GM18951 (cell line): ENCODE measurements around the gene CNGB1.
"Not testable (repeated sequence)": the region's sequence is repeated elsewhere in the genome, so short reads cannot be mapped to it uniquely, and the experiment has no call there.

Experiments
- POLR2A ChIP-seq: IDR thresholded peaks from 4 replicates; pipeline ENCODE4 v1.6.1; 2011; ENCODE audit warnings: mild to moderate bottlenecking; ENCODE audit not compliant: insufficient read length, insufficient read depth; ENCODE audit errors: extremely low read depth
- in situ Hi-C: fragments of 300-500 bp; cut with MboI; formaldehyde crosslinking; loops from one replicate; pipeline ENCODE4 v1.12.0; 2022; ENCODE audit warnings: low sequenced_read_pairs, mixed read lengths, inconsistent platforms; ENCODE audit not compliant: unreplicated experiment

The CNGB1 gene

GRCh38 chr16:57904101-57904500, 66.8 kb downstream of the CNGB1 start:
- TF ChIP-seq POLR2A: no peak
- in situ Hi-C loops: no loop called here

GRCh38 chr16:57903656-57904055, 67.3 kb downstream of the CNGB1 start:
- in situ Hi-C loops: no loop called here
- no peak for TF ChIP-seq POLR2A

GRCh38 chr16:57901480-57902069, 69.4 kb downstream of the CNGB1 start:
- in situ Hi-C loops: no loop called here
- no peak for TF ChIP-seq POLR2A

- TF ChIP-seq POLR2A: no peak
- in situ Hi-C loops: no loop called here
Measured at GRCh38 chr16:57900796-57901479, 70.0 kb downstream of the CNGB1 start.

GRCh38 chr16:57899771-57900661, 70.9 kb downstream of the CNGB1 start:
- TF ChIP-seq POLR2A: no peak
- in situ Hi-C loops: no loop called here

GRCh38 chr16:57898961-57899360, 72.0 kb downstream of the CNGB1 start:
- in situ Hi-C loops: no loop called here
- no peak for TF ChIP-seq POLR2A

- no peak for TF ChIP-seq POLR2A
- in situ Hi-C loops: no loop called here
Measured at GRCh38 chr16:57897996-57898395, 72.9 kb downstream of the CNGB1 start.

- TF ChIP-seq POLR2A: no peak
- in situ Hi-C loops: no loop called here
Measured at GRCh38 chr16:57897053-57897784, 73.7 kb downstream of the CNGB1 start.

GRCh38 chr16:57895081-57895547, 75.8 kb downstream of the CNGB1 start:
- in situ Hi-C loops: not testable (repeated sequence)

- in situ Hi-C loops: no loop called here
- TF ChIP-seq POLR2A: no peak
Measured at GRCh38 chr16:57894390-57895080, 76.4 kb downstream of the CNGB1 start.

GRCh38 chr16:57893559-57894389, 77.2 kb downstream of the CNGB1 start:
- in situ Hi-C loops: no loop called here
- TF ChIP-seq POLR2A: no peak

- in situ Hi-C loops: no loop called here
- no peak for TF ChIP-seq POLR2A
Measured at GRCh38 chr16:57893217-57893558, 77.7 kb downstream of the CNGB1 start.
